ENCODE measurements around the gene CYP2B6. TPM values are rescaled to one million over a fixed set of nuclear protein-coding genes. Genes with fewer than 3 reads are reported as not detected.

Gene CYP2B6
- total RNA-seq, 1 experiment from 2014 or later: not detected

GRCh38 chr19:41018736-41019290 is 27.7 kb downstream of the CYP2B6 start:
- no peaks in the 10 kb centered on the region for H3K9me3 ChIP-seq (ENCODE audit: low read depth, low read length, poor library complexity, severe bottlenecking)
- H3K4me3 ChIP-seq (ENCODE audit: low read depth, low read length, poor library complexity, severe bottlenecking): no peak overlapping the region
- DNase-seq (ENCODE audit: low spot score): no peak
- H3K4me1 ChIP-seq (ENCODE audit: insufficient read depth, low read length, poor library complexity, severe bottlenecking): no peaks in the 10 kb centered on the region
- no peak for TF ChIP-seq CTCF (conservative IDR thresholded peaks at IDR 0.05; ENCODE audit: low read depth, low read length)
- no peak for TF ChIP-seq EZH2 (IDR thresholded peaks at IDR 0.05; ENCODE audit: borderline replicate concordance, low read depth, low read length, poor library complexity, severe bottlenecking)
- H3K36me3 ChIP-seq (ENCODE audit: insufficient read depth, low read length, poor library complexity, severe bottlenecking): no peaks in the 10 kb centered on the region
- intact Hi-C loops (cut with micrococcal nuclease; ENCODE audit: unreplicated experiment): no loop called here
- ChIA-PET CTCF (no interaction called here), POLR2A (ENCODE audit: low non-redundant PET) (no interaction called here)
- no peak overlapping the region for H3K27ac ChIP-seq (ENCODE audit: low read depth, low read length, poor library complexity, severe bottlenecking)
- H3K27me3 ChIP-seq (replicated peaks; ENCODE audit: insufficient read depth, low read depth, low read length, poor library complexity): peaks cover 4% of the 10 kb centered on the region
- no TSS peak for BruUV-seq (replicated peaks)

GRCh38 chr19:41019346-41019745 is 28.3 kb downstream of the CYP2B6 start:
- Histone ChIP-seq H3K4me1 (ENCODE audit: insufficient read depth, low read length, poor library complexity, severe bottlenecking) (no peaks in the 10 kb centered on the region), H3K9me3 (ENCODE audit: low read depth, low read length, poor library complexity, severe bottlenecking) (no peaks in the 10 kb centered on the region), H3K27me3 (replicated peaks; ENCODE audit: insufficient read depth, low read depth, low read length, poor library complexity) (no peaks in the 10 kb centered on the region), H3K27ac (ENCODE audit: low read depth, low read length, poor library complexity, severe bottlenecking) (no peak overlapping the region), H3K4me3 (ENCODE audit: low read depth, low read length, poor library complexity, severe bottlenecking) (no peak overlapping the region), H3K36me3 (ENCODE audit: insufficient read depth, low read length, poor library complexity, severe bottlenecking) (no peaks in the 10 kb centered on the region)
- no peak for DNase-seq (ENCODE audit: low spot score)
- ChIA-PET CTCF (no interaction called here), POLR2A (ENCODE audit: low non-redundant PET) (no interaction called here)
- no peak for TF ChIP-seq CTCF (conservative IDR thresholded peaks at IDR 0.05; ENCODE audit: low read depth, low read length)
- TF ChIP-seq EZH2 (IDR thresholded peaks at IDR 0.05; ENCODE audit: borderline replicate concordance, low read depth, low read length, poor library complexity, severe bottlenecking): no peak
- BruUV-seq (replicated peaks): no TSS peak
- intact Hi-C loops (cut with micrococcal nuclease; ENCODE audit: unreplicated experiment): no loop called here

GRCh38 chr19:41023193-41023592 is 32.1 kb downstream of the CYP2B6 start:
- CTCF ChIA-PET: no interaction called here
- no peaks in the 10 kb centered on the region for H3K9me3 ChIP-seq (ENCODE audit: low read depth, low read length, poor library complexity, severe bottlenecking)
- no peak for TF ChIP-seq EZH2 (IDR thresholded peaks at IDR 0.05; ENCODE audit: borderline replicate concordance, low read depth, low read length, poor library complexity, severe bottlenecking)
- no peak for TF ChIP-seq CTCF (conservative IDR thresholded peaks at IDR 0.05; ENCODE audit: low read depth, low read length)
- intact Hi-C loops (cut with micrococcal nuclease; ENCODE audit: unreplicated experiment): no loop called here
- peaks cover 16% of the 10 kb centered on the region for H3K27me3 ChIP-seq (replicated peaks; ENCODE audit: insufficient read depth, low read depth, low read length, poor library complexity)
- POLR2A ChIA-PET (ENCODE audit: low non-redundant PET): no interaction called here
- BruUV-seq (replicated peaks): no TSS peak
- DNase-seq (ENCODE audit: low spot score): no peak
- H3K36me3 ChIP-seq (ENCODE audit: insufficient read depth, low read length, poor library complexity, severe bottlenecking): no peaks in the 10 kb centered on the region
- no peak overlapping the region for H3K4me3 ChIP-seq (ENCODE audit: low read depth, low read length, poor library complexity, severe bottlenecking)
- no peaks in the 10 kb centered on the region for H3K4me1 ChIP-seq (ENCODE audit: insufficient read depth, low read length, poor library complexity, severe bottlenecking)
- H3K27ac ChIP-seq (ENCODE audit: low read depth, low read length, poor library complexity, severe bottlenecking): no peak overlapping the region
